Neural cell (in vitro differentiated cells): ENCODE results near the gene CASZ1. TPM values are rescaled to one million over a fixed set of nuclear protein-coding genes. Genes with fewer than 3 reads are reported as not detected.

ENCODE experiments used
- H2AFZ ChIP-seq: fragments of 200-600, 300-800 bp; sonication (generic), shearing (Covaris generic); 2 replicates; pipeline ENCODE4 v1.6.0; 2014; ENCODE audit warnings: low read depth, mild to moderate bottlenecking, antibody characterized with exemption, low read length, moderate library complexity
- H3F3A ChIP-seq: fragments of 200-600 bp; shearing (Covaris generic); 2 replicates; pipeline ENCODE4 v1.6.1; 2016; ENCODE audit warnings: mild to moderate bottlenecking, moderate library complexity, mixed read lengths, antibody characterized with exemption, low read length; ENCODE audit not compliant: insufficient read depth, poor library complexity, severe bottlenecking
- H3K27ac ChIP-seq: fragments of 200-600, 300-800 bp; sonication (generic), shearing (Covaris generic); 2 replicates; pipeline ENCODE4 v1.5.1; 2014; ENCODE audit warnings: mild to moderate bottlenecking, low read length, moderate library complexity
- H3K27me3 ChIP-seq: fragments of 300-800, 200-600 bp; sonication (generic), shearing (Covaris generic); 2 replicates; pipeline ENCODE4 v1.6.0; 2014; ENCODE audit warnings: mild to moderate bottlenecking, low read depth, low read length, moderate library complexity; ENCODE audit not compliant: insufficient read depth
- H3K36me3 ChIP-seq: fragments of 300-800, 200-600 bp; sonication (generic), shearing (Covaris generic); 2 replicates; pipeline ENCODE4 v1.5.1; 2014; ENCODE audit warnings: mild to moderate bottlenecking, antibody characterized with exemption, low read length, moderate library complexity; ENCODE audit not compliant: insufficient read depth
- H3K4me2 ChIP-seq: fragments of 300-800, 200-600 bp; sonication (generic), shearing (Covaris generic); 2 replicates; pipeline ENCODE4 v1.6.0; 2014; ENCODE audit warnings: mild to moderate bottlenecking, low read length
- H3K4me3 ChIP-seq: fragments of 300-800, 200-600 bp; sonication (generic), shearing (Covaris generic); 2 replicates; pipeline ENCODE4 v1.5.1; 2014; ENCODE audit warnings: mild to moderate bottlenecking, low read length, moderate library complexity
- H3K79me2 ChIP-seq: fragments of 200-600 bp; shearing (Covaris generic); replicated peaks from 2 replicates; pipeline ENCODE4 v1.6.0; 2014; ENCODE audit warnings: mild to moderate bottlenecking, low read length, moderate library complexity; ENCODE audit not compliant: insufficient read depth
- H3K9ac ChIP-seq: fragments of 300-800, 200-600 bp; sonication (generic), shearing (Covaris generic); 2 replicates; pipeline ENCODE4 v1.6.1; 2016; ENCODE audit warnings: mild to moderate bottlenecking, low read length, mixed read lengths
- H3K9me2 ChIP-seq: fragments of 200-600 bp; shearing (Covaris generic); 2 replicates; pipeline ENCODE4 v1.6.1; 2016; ENCODE audit warnings: mild to moderate bottlenecking, low read length, mixed read lengths; ENCODE audit not compliant: insufficient read depth
- H3K9me3 ChIP-seq: fragments of 200-600, 300-800 bp; sonication (generic), shearing (Covaris generic); 2 replicates; pipeline ENCODE4 v1.6.1; 2016; ENCODE audit warnings: mild to moderate bottlenecking, mixed run types, low read length, moderate library complexity, mixed read lengths
- H4K20me1 ChIP-seq: fragments of 200-600 bp; shearing (Covaris generic); 2 replicates; pipeline ENCODE4 v1.6.1; 2016; ENCODE audit warnings: mild to moderate bottlenecking, mixed run types; ENCODE audit not compliant: insufficient read depth
- CTCF ChIP-seq: fragments of 450-650 bp; IDR thresholded peaks from 2 replicates; pipeline ENCODE4 v1.5.1; 2014; ENCODE audit warnings: antibody characterized with exemption, mild to moderate bottlenecking, moderate library complexity; ENCODE audit not compliant: poor library complexity, severe bottlenecking
- EP300 ChIP-seq: fragments of 450-650 bp; conservative IDR thresholded peaks from 2 replicates; pipeline ENCODE4 v1.6.1; 2014; ENCODE audit warnings: antibody characterized with exemption, mild to moderate bottlenecking, moderate library complexity; ENCODE audit not compliant: poor library complexity, severe bottlenecking
- EZH2 ChIP-seq: fragments of 200-600, 300-800 bp; shearing (Covaris generic), sonication (generic); IDR thresholded peaks from 2 replicates; pipeline ENCODE4 v1.6.1; 2014; ENCODE audit warnings: antibody characterized with exemption, low read length, borderline replicate concordance, mild to moderate bottlenecking; ENCODE audit not compliant: insufficient read depth, poor library complexity, severe bottlenecking
- MXI1 ChIP-seq: fragments of 450-650 bp; conservative IDR thresholded peaks from 2 replicates; pipeline ENCODE4 v1.6.1; 2014; ENCODE audit warnings: antibody characterized with exemption, mild to moderate bottlenecking; ENCODE audit not compliant: poor library complexity, severe bottlenecking
- POLR2AphosphoS5 ChIP-seq: IDR thresholded peaks from 2 replicates; pipeline ENCODE4 v1.6.1; 2012
- RAD21 ChIP-seq: fragments of 450-650 bp; conservative IDR thresholded peaks from 2 replicates; pipeline ENCODE4 v1.6.1; 2014; ENCODE audit warnings: antibody characterized with exemption, mild to moderate bottlenecking, moderate library complexity
- REST ChIP-seq: IDR thresholded peaks from 2 replicates; pipeline ENCODE4 v1.6.1; 2012; ENCODE audit warnings: borderline replicate concordance
- SMC3 ChIP-seq: fragments of 450-650 bp; conservative IDR thresholded peaks from 2 replicates; pipeline ENCODE4 v1.6.1; 2014; ENCODE audit warnings: antibody characterized with exemption, mild to moderate bottlenecking, moderate library complexity; ENCODE audit not compliant: poor library complexity
- TAF1 ChIP-seq: IDR thresholded peaks from 2 replicates; pipeline ENCODE4 v1.6.1; 2012; ENCODE audit warnings: low read depth
- polyA plus RNA-seq: library from polyadenylated mRNA; depleted of rRNA; stranded (reverse); fragments of >200 nt; gene quantifications from 2 replicates; pipeline ENCODE4 v1.2.3, GENCODE V29; 2014

CASZ1 gene
- polyA plus RNA-seq, 1 donor from 2014 or later = 0.27 TPM

GRCh38 chr1:10596780-10597179 lies 199.7 kb downstream of the CASZ1 start:
- Histone ChIP-seq H4K20me1 (no peaks in the 10 kb centered on the region), H3K9me2 (no peaks in the 10 kb centered on the region), H3K27ac (no peak overlapping the region), H3K9ac (no peak overlapping the region), H3K9me3 (no peaks in the 10 kb centered on the region), H3K36me3 (no peaks in the 10 kb centered on the region), H3K79me2 (no peaks in the 10 kb centered on the region), H3K4me3 (no peak overlapping the region), H3F3A (no peaks in the 10 kb centered on the region), H3K27me3 (no peaks in the 10 kb centered on the region), H2AFZ (no peak overlapping the region), H3K4me2 (no peak overlapping the region)
- no peak for TF ChIP-seq SMC3
- no peak for TF ChIP-seq REST
- TF ChIP-seq TAF1 = no peak
- TF ChIP-seq POLR2AphosphoS5 = no peak
- TF ChIP-seq MXI1 = no peak
- TF ChIP-seq EZH2 = no peak
- TF ChIP-seq EP300 = no peak
- TF ChIP-seq RAD21 = no peak
- no peak for TF ChIP-seq CTCF

GRCh38 chr1:10594595-10595223 lies 201.7 kb downstream of the CASZ1 start:
- H3K79me2 ChIP-seq = no peaks in the 10 kb centered on the region
- H3K4me2 ChIP-seq = no peak overlapping the region
- no peaks in the 10 kb centered on the region for H3K9me3 ChIP-seq
- H3K27me3 ChIP-seq = no peaks in the 10 kb centered on the region
- H2AFZ ChIP-seq = no peak overlapping the region
- no peaks in the 10 kb centered on the region for H3F3A ChIP-seq
- H4K20me1 ChIP-seq = no peaks in the 10 kb centered on the region
- no peak overlapping the region for H3K27ac ChIP-seq
- no peak overlapping the region for H3K4me3 ChIP-seq
- H3K9me2 ChIP-seq = no peaks in the 10 kb centered on the region
- H3K36me3 ChIP-seq = no peaks in the 10 kb centered on the region
- TF ChIP-seq EP300 (no peak), SMC3 (no peak), REST (no peak), MXI1 (no peak), RAD21 (no peak), EZH2 (no peak), CTCF (no peak), POLR2AphosphoS5 (no peak), TAF1 (no peak)
- no peak overlapping the region for H3K9ac ChIP-seq
